Ectodermal cell (in vitro differentiated cells): Measurements from ENCODE around the gene INPP5F.
"Not testable (repeated sequence)": the region's sequence is repeated elsewhere in the genome, so short reads cannot be mapped to it uniquely, and the experiment has no call there.

ENCODE experiments used
- H3K27ac ChIP-seq: 2 replicates; pipeline ENCODE4 v1.7.0; 2013; ENCODE audit warnings: mild to moderate bottlenecking, low read depth, low read length; ENCODE audit not compliant: insufficient read depth, poor library complexity, severe bottlenecking
- H3K27me3 ChIP-seq: 2 replicates; pipeline ENCODE4 v1.7.0; 2013; ENCODE audit warnings: mild to moderate bottlenecking, low read length; ENCODE audit not compliant: insufficient read depth, control insufficient read depth, poor library complexity, severe bottlenecking
- H3K36me3 ChIP-seq: one replicate; pipeline ENCODE4 v1.7.0; 2013; ENCODE audit warnings: low read length; ENCODE audit not compliant: control insufficient read depth, insufficient read depth
- H3K4me1 ChIP-seq: one replicate; pipeline ENCODE4 v1.7.0; 2013; ENCODE audit warnings: low read length; ENCODE audit not compliant: control insufficient read depth, insufficient read depth
- H3K4me3 ChIP-seq: 2 replicates; pipeline ENCODE4 v1.7.0; 2013; ENCODE audit warnings: low read depth, low read length, control low read depth; ENCODE audit not compliant: insufficient read depth
- H3K9me3 ChIP-seq: 2 replicates; pipeline ENCODE4 v1.7.0; 2013; ENCODE audit warnings: mild to moderate bottlenecking, low read length, moderate library complexity; ENCODE audit not compliant: control insufficient read depth
- WGBS, 2 experiments: methylation state at CpG; one replicate each; pipeline ENCODE4 v1.1.7; 2013; ENCODE audit warnings: missing lambda C conversion rate in 2 of 2; 5-methylcytosine and 5-hydroxymethylcytosine counted together

INPP5F gene

GRCh38 chr10:119860866-119861607 lies 135.2 kb downstream of the INPP5F start:
- Histone ChIP-seq H3K36me3 (peaks cover 16% of the 10 kb centered on the region), H3K4me3 (no peak overlapping the region), H3K27me3 (no peaks in the 10 kb centered on the region), H3K27ac (no peak overlapping the region), H3K9me3 (no peaks in the 10 kb centered on the region), H3K4me1 (no peaks in the 10 kb centered on the region)
- WGBS, 2 experiments: 73 to 80% methylated on average over 7 of the region's 7 CpGs

GRCh38 chr10:119862524-119862923 lies 136.7 kb downstream of the INPP5F start:
- Histone ChIP-seq H3K27me3 (no peaks in the 10 kb centered on the region), H3K36me3 (peaks cover 5% of the 10 kb centered on the region), H3K4me1 (no peaks in the 10 kb centered on the region), H3K27ac (no peak overlapping the region), H3K4me3 (no peak overlapping the region), H3K9me3 (no peaks in the 10 kb centered on the region)
- WGBS, 2 experiments: 92% methylated on average over 1 of the region's 1 CpG; no CpG with 5 or more reads in 1 of the 2 experiments

GRCh38 chr10:119863951-119864565 lies 138.2 kb downstream of the INPP5F start:
- no peaks in the 10 kb centered on the region for H3K9me3 ChIP-seq
- 89 to 97% methylated on average over 2 of the region's 4 CpGs for WGBS, 2 experiments
- H3K4me1 ChIP-seq: no peaks in the 10 kb centered on the region

GRCh38 chr10:119865699-119866240 lies 139.9 kb downstream of the INPP5F start:
- Histone ChIP-seq H3K27me3 (no peaks in the 10 kb centered on the region), H3K9me3 (no peaks in the 10 kb centered on the region), H3K4me3 (no peak overlapping the region), H3K4me1 (peaks cover 4% of the 10 kb centered on the region), H3K36me3 (peaks cover 5% of the 10 kb centered on the region), H3K27ac (no peak overlapping the region)
- 95 to 96% methylated on average over 6 of the region's 6 CpGs for WGBS, 2 experiments

More at GRCh38 chr10:119863951-119864565, 138.2 kb downstream of the INPP5F start:
- Histone ChIP-seq H3K27ac (no peak overlapping the region), H3K4me3 (no peak overlapping the region), H3K36me3 (peaks cover 5% of the 10 kb centered on the region), H3K27me3 (no peaks in the 10 kb centered on the region)

GRCh38 chr10:119867317-119867716 lies 141.5 kb downstream of the INPP5F start:
- Histone ChIP-seq H3K4me3 (no peak overlapping the region), H3K27ac (no peak overlapping the region), H3K9me3 (no peaks in the 10 kb centered on the region), H3K4me1 (peaks cover 11% of the 10 kb centered on the region), H3K36me3 (peaks cover 5% of the 10 kb centered on the region), H3K27me3 (no peaks in the 10 kb centered on the region)
- 93 to 95% methylated on average over 6 of the region's 7 CpGs for WGBS, 2 experiments

GRCh38 chr10:119869398-119869797 lies 143.5 kb downstream of the INPP5F start:
- whole genome bisulfite sequencing, 2 experiments: 87 to 90% methylated on average over 4 of the region's 4 CpGs
- not testable (repeated sequence) for H3K4me3 ChIP-seq, H3K27me3 ChIP-seq, H3K9me3 ChIP-seq, H3K36me3 ChIP-seq, H3K27ac ChIP-seq
- H3K4me1 ChIP-seq: peaks cover 11% of the 10 kb centered on the region

- 0% methylated on average over 56 of the region's 56 CpGs for WGBS, 2 experiments
Observed at GRCh38 chr10:119871881-119872609, 146.2 kb downstream of the INPP5F start.

GRCh38 chr10:119872610-119872859 lies 146.7 kb downstream of the INPP5F start, which contains the start of gene MCMBP:
Gene MCMBP, minus strand, starts transcription at chr10:119872843. Its CDS starts 259 bp downstream, at chr10:119872584.
- Histone ChIP-seq H3K9me3 (no peaks in the 10 kb centered on the region), H3K27me3 (peaks cover 5% of the 10 kb centered on the region), H3K4me3 (peak within 1 kb of the TSS; percentile 87), H3K4me1 (peaks cover 11% of the 10 kb centered on the region), H3K36me3 (no peaks in the 10 kb centered on the region), H3K27ac (no peak within 1 kb of the TSS)
- 0% methylated on average over 42 of the region's 42 CpGs for WGBS, 2 experiments

More at GRCh38 chr10:119871881-119872609, 146.2 kb downstream of the INPP5F start:
- peaks cover 11% of the 10 kb centered on the region for H3K4me1 ChIP-seq
- no peaks in the 10 kb centered on the region for H3K9me3 ChIP-seq
- H3K36me3 ChIP-seq: no peaks in the 10 kb centered on the region
- H3K27ac ChIP-seq: no peak overlapping the region
- peaks cover 5% of the 10 kb centered on the region for H3K27me3 ChIP-seq
- H3K4me3 ChIP-seq: peak overlapping the region; percentile 87

GRCh38 chr10:119872860-119873681 lies 147.2 kb downstream of the INPP5F start:
- Histone ChIP-seq H3K4me1 (peaks cover 11% of the 10 kb centered on the region), H3K27ac (no peak overlapping the region), H3K27me3 (peaks cover 5% of the 10 kb centered on the region), H3K36me3 (no peaks in the 10 kb centered on the region), H3K9me3 (no peaks in the 10 kb centered on the region), H3K4me3 (peak overlapping the region; percentile 87)
- WGBS, 2 experiments: 3% methylated on average over 75 of the region's 75 CpGs
